Caco-2 (cell line): ENCODE results near the gene ITGAE. TPM values are rescaled to one million over a fixed set of nuclear protein-coding genes. Genes with fewer than 3 reads are reported as not detected.

Experiments
- BruUV-seq: library from RNA; stranded (reverse); fragments of 400-500 nt; replicated peaks from 2 replicates; lab custom pipeline; 2021; lab: Mats Ljungman, UMichigan
- CTCF ChIA-PET: fragments of 300-600 bp; sonication (Branson Sonifier 250); formaldehyde crosslinking; loops from one replicate; lab custom pipeline; 2022; ENCODE audit warnings: antibody characterized with exemption; lab: Charles Lee
- POLR2A ChIA-PET: fragments of 300-600 bp; sonication (Branson Sonifier 250); formaldehyde crosslinking; loops from one replicate; lab custom pipeline; 2022; ENCODE audit warnings: antibody characterized with exemption; lab: Charles Lee
- DNase-seq, 2 experiments: peaks; one replicate each; pipeline versions ENCODE4 v3.0.0 to v3.0.0-alpha.2; 2020 to 2022
- H3K27me3 ChIP-seq: replicated peaks from 2 replicates; pipeline ENCODE4 v1.6.0; 2011; ENCODE audit warnings: low read length; ENCODE audit not compliant: control insufficient read depth, insufficient read depth
- H3K36me3 ChIP-seq: 2 replicates; pipeline ENCODE4 v1.5.1; 2011; ENCODE audit warnings: low read length; ENCODE audit not compliant: control insufficient read depth, insufficient read depth
- H3K4me1 ChIP-seq: fragments of 250-450 bp; sonication (Bioruptor Pico); 2 replicates; pipeline ENCODE4 v1.5.1; 2020; ENCODE audit warnings: mild to moderate bottlenecking
- H3K4me3 ChIP-seq: 2 replicates; pipeline ENCODE4 v1.5.1; 2011; ENCODE audit warnings: low read depth, mild to moderate bottlenecking, control low read depth, low read length
- H3K9me3 ChIP-seq: fragments of 250-450 bp; sonication (Bioruptor Pico); 2 replicates; pipeline ENCODE4 v1.5.1; 2020; ENCODE audit warnings: mild to moderate bottlenecking, moderate library complexity
- H3K27ac Mint-ChIP-seq: one replicate; pipeline ENCODE4 v1.8.0; 2022; ENCODE audit warnings: mixed read lengths; ENCODE audit not compliant: unreplicated experiment
- H3K27me3 Mint-ChIP-seq: one replicate; pipeline ENCODE4 v1.8.0; 2022; ENCODE audit warnings: mixed read lengths; ENCODE audit not compliant: insufficient read depth, unreplicated experiment
- H3K36me3 Mint-ChIP-seq: one replicate; pipeline ENCODE4 v1.8.0; 2022; ENCODE audit warnings: mild to moderate bottlenecking, mixed read lengths; ENCODE audit not compliant: insufficient read depth, unreplicated experiment
- H3K4me1 Mint-ChIP-seq: one replicate; pipeline ENCODE4 v1.8.0; 2022; ENCODE audit warnings: low read depth, mixed read lengths; ENCODE audit not compliant: unreplicated experiment
- H3K4me3 Mint-ChIP-seq: one replicate; pipeline ENCODE4 v1.8.0; 2022; ENCODE audit warnings: mild to moderate bottlenecking, moderate library complexity, mixed read lengths; ENCODE audit not compliant: unreplicated experiment
- H3K9me3 Mint-ChIP-seq: one replicate; pipeline ENCODE4 v1.8.0; 2022; ENCODE audit warnings: mixed read lengths; ENCODE audit not compliant: unreplicated experiment
- intact Hi-C: fragments of 100-400 bp; cut with micrococcal nuclease; formaldehyde crosslinking; loops from one replicate; pipeline ENCODE4 v1.10.0; 2022; ENCODE audit not compliant: unreplicated experiment
- total RNA-seq: library from RNA; stranded (reverse); gene quantifications from 2 replicates; pipeline ENCODE4 v1.2.3, GENCODE V29; 2022
- TF ChIP-seq, protein P1 (sequence below), 2 experiments: fragments of 200-600 bp in 1 of 2; IDR thresholded peaks; 1 replicate in 1 of 2; 2 replicates in 1 of 2; pipeline versions ENCODE4 v1.5.1 to v1.8.0; 2011 to 2022; ENCODE audit warnings: antibody characterized with exemption in 1 of 2, control low read depth in 1 of 2, inconsistent platforms in 1 of 2, low read depth in 1 of 2, low read length in 1 of 2, mild to moderate bottlenecking in 1 of 2, moderate library complexity in 1 of 2; ENCODE audit not compliant: insufficient read depth in 1 of 2, severe bottlenecking in 1 of 2, unreplicated experiment in 1 of 2

Gene ITGAE
- total RNA-seq, 1 experiment from 2014 or later: 12.8 TPM

DNA sequence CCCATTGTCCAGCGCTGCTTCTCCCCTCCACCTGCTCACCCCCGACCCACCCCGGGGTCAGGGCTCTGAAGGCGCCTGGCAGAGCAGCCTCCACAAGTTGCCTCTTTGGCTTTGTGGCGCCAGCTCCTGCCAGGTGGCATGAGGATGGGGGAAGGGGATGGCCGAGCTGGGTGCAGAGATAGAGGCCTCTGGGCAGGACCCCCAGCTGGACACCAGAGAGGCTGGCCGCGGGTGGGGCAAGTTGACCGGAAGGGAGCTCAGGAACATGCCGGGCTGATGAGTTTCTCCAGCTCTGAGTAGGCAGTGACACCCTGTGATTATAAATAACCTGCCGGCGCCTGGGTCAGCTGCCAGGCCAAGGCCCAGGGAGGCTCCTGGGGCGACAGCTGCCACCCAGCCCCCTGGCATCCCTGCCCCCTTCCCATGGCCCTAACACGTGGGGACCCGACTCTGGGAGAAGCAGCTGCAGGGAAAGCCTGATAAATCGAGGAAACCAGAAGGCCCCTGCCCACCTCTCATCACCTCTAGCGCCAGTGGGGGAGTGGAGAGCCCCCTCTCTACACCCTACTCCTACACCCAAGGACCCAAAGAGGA lies 105.8 kb downstream of the ITGAE start:
- ChIA-PET POLR2A (interaction anchor here (0.5 kb wide), 1 partner anchor 49 kb away, joined by 10 read pairs; no protein-coding TSS in a partner anchor), CTCF (no interaction called here)
- TF ChIP-seq, protein P1, sequence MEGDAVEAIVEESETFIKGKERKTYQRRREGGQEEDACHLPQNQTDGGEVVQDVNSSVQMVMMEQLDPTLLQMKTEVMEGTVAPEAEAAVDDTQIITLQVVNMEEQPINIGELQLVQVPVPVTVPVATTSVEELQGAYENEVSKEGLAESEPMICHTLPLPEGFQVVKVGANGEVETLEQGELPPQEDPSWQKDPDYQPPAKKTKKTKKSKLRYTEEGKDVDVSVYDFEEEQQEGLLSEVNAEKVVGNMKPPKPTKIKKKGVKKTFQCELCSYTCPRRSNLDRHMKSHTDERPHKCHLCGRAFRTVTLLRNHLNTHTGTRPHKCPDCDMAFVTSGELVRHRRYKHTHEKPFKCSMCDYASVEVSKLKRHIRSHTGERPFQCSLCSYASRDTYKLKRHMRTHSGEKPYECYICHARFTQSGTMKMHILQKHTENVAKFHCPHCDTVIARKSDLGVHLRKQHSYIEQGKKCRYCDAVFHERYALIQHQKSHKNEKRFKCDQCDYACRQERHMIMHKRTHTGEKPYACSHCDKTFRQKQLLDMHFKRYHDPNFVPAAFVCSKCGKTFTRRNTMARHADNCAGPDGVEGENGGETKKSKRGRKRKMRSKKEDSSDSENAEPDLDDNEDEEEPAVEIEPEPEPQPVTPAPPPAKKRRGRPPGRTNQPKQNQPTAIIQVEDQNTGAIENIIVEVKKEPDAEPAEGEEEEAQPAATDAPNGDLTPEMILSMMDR (IDR thresholded peaks at IDR 0.05; ENCODE audit: insufficient read depth in 1 of 2, low read depth in 1 of 2, low read length in 1 of 2, severe bottlenecking in 1 of 2, unreplicated experiment in 1 of 2): no peak
- no peaks in the 10 kb centered on the region for H3K4me1 ChIP-seq
- no peaks in the 10 kb centered on the region for H3K4me1 Mint-ChIP-seq
- no peaks in the 10 kb centered on the region for H3K36me3 Mint-ChIP-seq
- no peaks in the 10 kb centered on the region for H3K27me3 ChIP-seq
- H3K4me3 Mint-ChIP-seq: peak overlapping the region; percentile 66
- no peaks in the 10 kb centered on the region for H3K9me3 Mint-ChIP-seq
- H3K9me3 ChIP-seq: no peaks in the 10 kb centered on the region
- DNase-seq: no peak
- peak overlapping the region; percentile 38 for H3K4me3 ChIP-seq
- H3K27me3 Mint-ChIP-seq: no peaks in the 10 kb centered on the region
- intact Hi-C loops: no loop called here
- no peaks in the 10 kb centered on the region for H3K36me3 ChIP-seq
- no TSS peak for BruUV-seq
- H3K27ac Mint-ChIP-seq: no peak overlapping the region

DNA sequence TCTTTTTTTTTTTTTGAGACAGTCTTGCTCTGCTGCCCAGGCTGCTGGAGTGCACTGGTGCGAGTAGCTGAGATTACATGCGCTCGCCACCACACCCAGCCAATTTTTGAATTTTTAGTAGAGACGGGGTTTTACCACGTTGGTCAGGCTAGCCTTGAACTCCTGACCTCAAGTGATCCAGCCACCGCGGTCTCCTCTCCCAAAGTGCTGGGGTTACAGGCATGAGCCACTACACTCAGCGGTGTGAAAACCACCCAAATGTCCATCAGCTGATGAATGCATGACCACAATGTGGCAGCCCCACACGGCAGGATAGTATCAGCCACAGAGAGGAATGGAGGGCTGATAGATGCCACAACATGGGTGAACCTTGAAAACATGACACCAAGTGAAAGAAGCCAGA lies 107.2 kb downstream of the ITGAE start:
- CTCF ChIA-PET: no interaction called here
- no peak overlapping the region for H3K4me3 ChIP-seq

DNA sequence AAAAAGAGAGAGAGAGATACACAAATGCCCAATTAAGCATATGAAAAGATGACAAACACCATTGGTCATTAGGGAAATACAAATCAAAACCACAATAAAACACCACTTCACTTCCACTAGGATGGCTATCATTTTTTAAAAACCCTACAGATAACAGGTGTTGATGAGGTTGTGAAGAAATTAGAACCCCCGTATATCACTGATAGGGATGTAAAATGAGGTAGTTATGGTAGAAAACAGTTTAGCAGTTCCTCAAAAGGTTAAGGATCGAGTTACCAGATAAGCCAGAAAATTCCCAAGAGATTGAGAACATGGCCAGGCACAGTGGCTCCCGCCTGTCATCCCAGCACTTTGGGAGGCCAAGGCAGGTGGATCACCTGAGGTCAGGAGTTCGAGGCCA lies 107.8 kb downstream of the ITGAE start:
- intact Hi-C loops: no loop called here
- Mint-ChIP-seq H3K36me3 (no peaks in the 10 kb centered on the region), H3K9me3 (no peaks in the 10 kb centered on the region), H3K4me3 (no peak overlapping the region), H3K27me3 (no peaks in the 10 kb centered on the region), H3K4me1 (no peaks in the 10 kb centered on the region), H3K27ac (no peak overlapping the region)
- Histone ChIP-seq H3K4me3 (no peak overlapping the region), H3K4me1 (no peaks in the 10 kb centered on the region), H3K36me3 (no peaks in the 10 kb centered on the region), H3K9me3 (no peaks in the 10 kb centered on the region), H3K27me3 (no peaks in the 10 kb centered on the region)
- TF ChIP-seq, protein P1 (IDR thresholded peaks at IDR 0.05; ENCODE audit: insufficient read depth in 1 of 2, low read depth in 1 of 2, low read length in 1 of 2, severe bottlenecking in 1 of 2, unreplicated experiment in 1 of 2): no peak
- CTCF ChIA-PET: no interaction called here
- no peak for DNase-seq
- POLR2A ChIA-PET: no interaction called here
- no TSS peak for BruUV-seq

More for the DNA sequence above, 107.2 kb downstream of the ITGAE start:
- TF ChIP-seq, protein P1 (IDR thresholded peaks at IDR 0.05; ENCODE audit: insufficient read depth in 1 of 2, low read depth in 1 of 2, low read length in 1 of 2, severe bottlenecking in 1 of 2, unreplicated experiment in 1 of 2): no peak
- H3K9me3 ChIP-seq: no peaks in the 10 kb centered on the region
- BruUV-seq: no TSS peak
- H3K4me1 Mint-ChIP-seq: no peaks in the 10 kb centered on the region
- no peaks in the 10 kb centered on the region for H3K27me3 ChIP-seq
- no peaks in the 10 kb centered on the region for H3K27me3 Mint-ChIP-seq
- H3K27ac Mint-ChIP-seq: no peak overlapping the region
- H3K4me3 Mint-ChIP-seq: no peak overlapping the region
- no peaks in the 10 kb centered on the region for H3K36me3 Mint-ChIP-seq
- intact Hi-C loops: no loop called here
- POLR2A ChIA-PET: no interaction called here
- no peaks in the 10 kb centered on the region for H3K4me1 ChIP-seq
- H3K36me3 ChIP-seq: no peaks in the 10 kb centered on the region
- no peaks in the 10 kb centered on the region for H3K9me3 Mint-ChIP-seq
- DNase-seq: no peak
